ENCODE measurements around the gene SMPD4. TPM values are rescaled to one million over a fixed set of nuclear protein-coding genes. Genes with fewer than 3 reads are reported as not detected.
"Not testable (repeated sequence)": the region's sequence is repeated elsewhere in the genome, so short reads cannot be mapped to it uniquely, and the experiment has no call there.

SMPD4 gene
- total and polyA plus RNA-seq, 2 donors = 14.0 to 42.6 TPM

GRCh38 chr2:130165293-130166016 lies 15.9 kb downstream of the SMPD4 start:
- Histone ChIP-seq H3K27ac (ENCODE audit: low read depth in 1 of 2, low read length in 1 of 2) (no peak overlapping the region), H3K4me3 (ENCODE audit: low read length in 2 of 2) (no peak overlapping the region), H3K27me3 (ENCODE audit: control insufficient read depth in 2 of 2, insufficient read depth in 1 of 2, low read length in 1 of 2) (no peaks in the 10 kb centered on the region), H3K9me3 (ENCODE audit: control insufficient read depth in 2 of 2, insufficient read depth in 1 of 2, low read length in 1 of 2) (no peaks in the 10 kb centered on the region), H3K4me1 (ENCODE audit: control insufficient read depth in 2 of 2, insufficient read depth in 2 of 2, low read length in 2 of 2) (no peaks in the 10 kb centered on the region), H3K36me3 (ENCODE audit: control insufficient read depth in 2 of 2, insufficient read depth in 2 of 2, low read length in 1 of 2) (peaks cover 55 to 63% of the 10 kb centered on the region in 2 donors)
- DNase-seq (ENCODE audit: low read depth in 6 of 9, low spot score in 9 of 9) = no peak
- WGBS = 97% methylated on average over 8 of the region's 8 CpGs

DNA sequence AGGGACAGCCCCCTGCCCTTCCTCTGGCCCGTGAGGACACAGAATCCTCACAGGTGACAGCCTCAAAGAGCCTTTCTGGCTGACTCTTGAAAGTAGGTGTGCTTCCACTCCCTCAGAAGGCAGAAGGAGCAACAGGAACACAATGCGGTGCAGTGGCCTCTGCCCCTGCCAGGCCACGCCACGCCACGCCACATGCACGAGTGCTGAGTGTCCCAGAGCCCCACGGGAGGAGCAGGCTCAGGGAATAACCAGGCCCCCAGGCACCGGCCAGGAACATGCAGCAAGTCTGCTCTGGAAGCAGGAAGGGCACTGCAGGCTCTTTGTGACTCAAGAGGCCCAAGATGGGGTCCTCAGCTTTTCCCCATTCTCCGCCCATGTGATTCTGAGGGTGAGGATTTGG lies 18.4 kb downstream of the SMPD4 start:
- DNase-seq (ENCODE audit: low read depth in 6 of 9, low spot score in 9 of 9) = no peak
- no peak overlapping the region for H3K4me3 ChIP-seq (ENCODE audit: low read length in 2 of 2)
- peaks cover 44 to 76% of the 10 kb centered on the region in 2 donors for H3K36me3 ChIP-seq (ENCODE audit: control insufficient read depth in 2 of 2, insufficient read depth in 2 of 2, low read length in 1 of 2)
- no peaks in the 10 kb centered on the region for H3K9me3 ChIP-seq (ENCODE audit: control insufficient read depth in 2 of 2, insufficient read depth in 1 of 2, low read length in 1 of 2)
- no peaks in the 10 kb centered on the region for H3K27me3 ChIP-seq (ENCODE audit: control insufficient read depth in 2 of 2, insufficient read depth in 1 of 2, low read length in 1 of 2)
- 95% methylated on average over 9 of the region's 9 CpGs for WGBS
- H3K27ac ChIP-seq (ENCODE audit: low read depth in 1 of 2, low read length in 1 of 2) = no peak overlapping the region
- no peaks in the 10 kb centered on the region for H3K4me1 ChIP-seq (ENCODE audit: control insufficient read depth in 2 of 2, insufficient read depth in 2 of 2, low read length in 2 of 2)

DNA sequence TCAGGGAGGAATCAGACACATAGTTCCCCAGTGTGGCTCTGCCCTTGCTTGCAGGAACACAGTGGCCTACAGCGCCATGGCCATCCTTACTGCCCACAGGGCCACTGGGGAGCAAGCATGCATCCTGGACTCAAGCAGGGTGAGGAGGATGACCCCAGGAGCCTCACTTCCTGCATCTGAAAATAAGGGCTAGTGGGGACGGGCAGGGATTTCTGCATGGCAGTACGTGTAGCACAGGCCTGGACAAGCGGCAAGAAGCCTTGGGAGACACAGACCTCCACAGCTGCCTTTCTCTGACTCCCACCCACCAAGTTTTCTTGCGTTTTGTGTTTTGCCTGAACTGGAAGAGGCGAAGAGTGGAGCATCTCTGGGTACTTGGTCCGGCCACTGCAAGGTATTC lies 18.9 kb downstream of the SMPD4 start:
- H3K36me3 ChIP-seq (ENCODE audit: control insufficient read depth in 2 of 2, insufficient read depth in 2 of 2, low read length in 1 of 2) = peaks cover 41 to 73% of the 10 kb centered on the region in 2 donors
- DNase-seq (ENCODE audit: low read depth in 6 of 9, low spot score in 9 of 9); H3K4me1 ChIP-seq (ENCODE audit: control insufficient read depth in 2 of 2, insufficient read depth in 2 of 2, low read length in 2 of 2); H3K27me3 ChIP-seq (ENCODE audit: control insufficient read depth in 2 of 2, insufficient read depth in 1 of 2, low read length in 1 of 2); H3K9me3 ChIP-seq (ENCODE audit: control insufficient read depth in 2 of 2, insufficient read depth in 1 of 2, low read length in 1 of 2); H3K27ac ChIP-seq (ENCODE audit: low read depth in 1 of 2, low read length in 1 of 2); H3K4me3 ChIP-seq (ENCODE audit: low read length in 2 of 2): not testable (repeated sequence)
- WGBS = 92% methylated on average over 7 of the region's 7 CpGs

DNA sequence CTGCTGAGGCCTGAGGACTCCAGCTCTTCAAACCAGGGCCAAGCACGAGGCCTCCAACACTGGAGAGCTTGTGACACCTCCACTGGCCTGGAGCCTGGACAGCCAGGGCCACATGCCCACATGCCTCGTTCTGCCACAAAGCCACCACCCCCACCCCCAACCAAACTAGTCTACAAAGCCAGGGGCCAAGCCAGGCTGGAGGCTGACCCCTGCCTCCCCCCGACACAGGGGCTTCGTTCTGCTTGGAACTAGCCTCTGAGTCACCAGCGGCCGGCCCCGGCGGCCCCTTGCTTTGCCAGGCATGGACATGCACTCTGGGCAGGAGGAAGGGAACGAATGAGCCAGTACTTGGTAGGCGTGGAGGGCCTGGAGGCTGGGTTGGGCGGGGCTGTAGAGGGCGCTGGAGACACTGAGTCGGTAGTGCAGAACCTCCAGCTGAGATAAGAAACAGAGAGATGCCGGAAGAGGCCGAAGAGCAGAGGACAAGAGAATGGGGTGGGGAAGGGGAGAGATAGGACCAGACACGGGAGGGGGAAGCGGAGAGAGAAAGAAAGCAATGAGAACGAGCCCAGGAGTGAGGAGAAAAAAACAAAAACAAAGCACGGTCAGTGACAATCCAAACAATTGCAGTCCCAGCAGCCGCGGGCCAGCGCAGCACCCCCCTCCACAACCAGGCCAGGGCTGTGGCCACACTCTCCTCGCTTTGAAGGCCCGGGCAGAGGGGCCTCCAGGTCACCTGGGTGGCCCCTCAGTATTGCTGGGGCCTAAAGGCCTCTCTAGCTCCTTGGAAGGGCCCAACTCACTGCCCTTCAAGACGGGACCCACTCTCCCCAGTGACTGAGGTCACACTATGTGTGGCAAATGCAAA lies 20.3 kb downstream of the SMPD4 start:
- peaks cover 28 to 64% of the 10 kb centered on the region in 2 donors for H3K36me3 ChIP-seq (ENCODE audit: control insufficient read depth in 2 of 2, insufficient read depth in 2 of 2, low read length in 1 of 2)
- not testable (repeated sequence) for H3K27me3 ChIP-seq (ENCODE audit: control insufficient read depth in 2 of 2, insufficient read depth in 1 of 2, low read length in 1 of 2); DNase-seq (ENCODE audit: low read depth in 6 of 9, low spot score in 9 of 9); H3K27ac ChIP-seq (ENCODE audit: low read depth in 1 of 2, low read length in 1 of 2); H3K4me3 ChIP-seq (ENCODE audit: low read length in 2 of 2); H3K9me3 ChIP-seq (ENCODE audit: control insufficient read depth in 2 of 2, insufficient read depth in 1 of 2, low read length in 1 of 2); H3K4me1 ChIP-seq (ENCODE audit: control insufficient read depth in 2 of 2, insufficient read depth in 2 of 2, low read length in 2 of 2)
- 97% methylated on average over 25 of the region's 25 CpGs for WGBS

- no peak overlapping the region for H3K27ac ChIP-seq (ENCODE audit: low read depth in 1 of 2, low read length in 1 of 2)
- H3K27me3 ChIP-seq (ENCODE audit: control insufficient read depth in 2 of 2, insufficient read depth in 1 of 2, low read length in 1 of 2) = no peaks in the 10 kb centered on the region
- H3K4me3 ChIP-seq (ENCODE audit: low read length in 2 of 2) = no peak overlapping the region
- H3K4me1 ChIP-seq (ENCODE audit: control insufficient read depth in 2 of 2, insufficient read depth in 2 of 2, low read length in 2 of 2) = no peaks in the 10 kb centered on the region
- DNase-seq (ENCODE audit: low read depth in 6 of 9, low spot score in 9 of 9) = no peak
- 98% methylated on average over 6 of the region's 6 CpGs for WGBS
- no peaks in the 10 kb centered on the region for H3K9me3 ChIP-seq (ENCODE audit: control insufficient read depth in 2 of 2, insufficient read depth in 1 of 2, low read length in 1 of 2)
- peaks cover 21 to 62% of the 10 kb centered on the region in 2 donors for H3K36me3 ChIP-seq (ENCODE audit: control insufficient read depth in 2 of 2, insufficient read depth in 2 of 2, low read length in 1 of 2)
Measured at GRCh38 chr2:130160131-130160530, 21.3 kb downstream of the SMPD4 start.

- H3K27ac ChIP-seq (ENCODE audit: low read depth in 1 of 2, low read length in 1 of 2); H3K9me3 ChIP-seq (ENCODE audit: control insufficient read depth in 2 of 2, insufficient read depth in 1 of 2, low read length in 1 of 2); H3K27me3 ChIP-seq (ENCODE audit: control insufficient read depth in 2 of 2, insufficient read depth in 1 of 2, low read length in 1 of 2); DNase-seq (ENCODE audit: low read depth in 6 of 9, low spot score in 9 of 9); H3K4me3 ChIP-seq (ENCODE audit: low read length in 2 of 2); H3K4me1 ChIP-seq (ENCODE audit: control insufficient read depth in 2 of 2, insufficient read depth in 2 of 2, low read length in 2 of 2): not testable (repeated sequence)
- 96% methylated on average over 4 of the region's 4 CpGs for WGBS
- peaks cover 23 to 63% of the 10 kb centered on the region in 2 donors for H3K36me3 ChIP-seq (ENCODE audit: control insufficient read depth in 2 of 2, insufficient read depth in 2 of 2, low read length in 1 of 2)
Measured at GRCh38 chr2:130159376-130159775, 22.0 kb downstream of the SMPD4 start.

GRCh38 chr2:130158631-130159030 lies 22.8 kb downstream of the SMPD4 start:
- Histone ChIP-seq H3K4me1 (ENCODE audit: control insufficient read depth in 2 of 2, insufficient read depth in 2 of 2, low read length in 2 of 2) (no peaks in the 10 kb centered on the region), H3K36me3 (ENCODE audit: control insufficient read depth in 2 of 2, insufficient read depth in 2 of 2, low read length in 1 of 2) (peaks cover 17 to 63% of the 10 kb centered on the region in 2 donors), H3K27me3 (ENCODE audit: control insufficient read depth in 2 of 2, insufficient read depth in 1 of 2, low read length in 1 of 2) (no peaks in the 10 kb centered on the region), H3K4me3 (ENCODE audit: low read length in 2 of 2) (no peak overlapping the region), H3K9me3 (ENCODE audit: control insufficient read depth in 2 of 2, insufficient read depth in 1 of 2, low read length in 1 of 2) (no peaks in the 10 kb centered on the region), H3K27ac (ENCODE audit: low read depth in 1 of 2, low read length in 1 of 2) (no peak overlapping the region)
- no peak for DNase-seq (ENCODE audit: low read depth in 6 of 9, low spot score in 9 of 9)
- WGBS = 98% methylated on average over 9 of the region's 9 CpGs

GRCh38 chr2:130157825-130158514 lies 23.4 kb downstream of the SMPD4 start:
- H3K4me3 ChIP-seq (ENCODE audit: low read length in 2 of 2); H3K27me3 ChIP-seq (ENCODE audit: control insufficient read depth in 2 of 2, insufficient read depth in 1 of 2, low read length in 1 of 2); H3K4me1 ChIP-seq (ENCODE audit: control insufficient read depth in 2 of 2, insufficient read depth in 2 of 2, low read length in 2 of 2); H3K27ac ChIP-seq (ENCODE audit: low read depth in 1 of 2, low read length in 1 of 2); H3K9me3 ChIP-seq (ENCODE audit: control insufficient read depth in 2 of 2, insufficient read depth in 1 of 2, low read length in 1 of 2); DNase-seq (ENCODE audit: low read depth in 6 of 9, low spot score in 9 of 9): not testable (repeated sequence)
- peaks cover 20 to 63% of the 10 kb centered on the region in 2 donors for H3K36me3 ChIP-seq (ENCODE audit: control insufficient read depth in 2 of 2, insufficient read depth in 2 of 2, low read length in 1 of 2)
- WGBS = 86% methylated on average over 13 of the region's 13 CpGs

DNA sequence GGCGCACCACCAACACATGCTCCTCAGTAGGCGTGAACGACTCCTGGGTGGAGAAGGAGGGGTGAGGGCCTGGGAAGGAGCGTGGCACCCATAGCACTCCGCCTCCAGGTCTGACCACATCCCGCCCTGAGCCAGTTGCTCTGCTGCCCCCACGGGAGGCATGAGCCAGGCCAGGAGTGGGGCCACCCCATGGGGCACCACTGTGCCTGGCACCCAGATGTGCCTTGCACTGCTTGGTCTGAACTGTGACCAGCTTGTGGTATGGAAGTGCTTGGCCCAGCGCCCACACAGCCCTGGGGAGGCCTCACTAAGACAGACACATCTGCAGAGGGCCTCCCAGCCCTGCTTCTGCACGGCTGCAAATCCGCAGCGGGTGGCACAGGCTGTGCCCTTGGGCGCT lies 24.0 kb downstream of the SMPD4 start:
- DNase-seq (ENCODE audit: low read depth in 6 of 9, low spot score in 9 of 9); H3K4me3 ChIP-seq (ENCODE audit: low read length in 2 of 2); H3K9me3 ChIP-seq (ENCODE audit: control insufficient read depth in 2 of 2, insufficient read depth in 1 of 2, low read length in 1 of 2); H3K27ac ChIP-seq (ENCODE audit: low read depth in 1 of 2, low read length in 1 of 2); H3K4me1 ChIP-seq (ENCODE audit: control insufficient read depth in 2 of 2, insufficient read depth in 2 of 2, low read length in 2 of 2); H3K27me3 ChIP-seq (ENCODE audit: control insufficient read depth in 2 of 2, insufficient read depth in 1 of 2, low read length in 1 of 2): not testable (repeated sequence)
- WGBS = 96% methylated on average over 11 of the region's 12 CpGs
- peaks cover 17 to 63% of the 10 kb centered on the region in 2 donors for H3K36me3 ChIP-seq (ENCODE audit: control insufficient read depth in 2 of 2, insufficient read depth in 2 of 2, low read length in 1 of 2)

Measured in thymus (tissue), 11 donors.